HG03039 (cell line): Measurements from ENCODE around the gene SORBS1.

Experiments
- ATAC-seq: cut with Tn5 transposase; IDR thresholded peaks from one replicate; pipeline ENCODE4 v1.9.1; 2021; ENCODE audit warnings: mild to moderate bottlenecking, moderate library complexity; ENCODE audit not compliant: unreplicated experiment

SORBS1 gene

GRCh38 chr10:95566136-95566535 lies 5.0 kb upstream of the SORBS1 start:
- no peak for ATAC-seq

- no peak for ATAC-seq
Measured at GRCh38 chr10:95565336-95565735, 4.2 kb upstream of the SORBS1 start.

- ATAC-seq: no peak
Measured at GRCh38 chr10:95564291-95564690, 3.1 kb upstream of the SORBS1 start.

GRCh38 chr10:95562341-95562965 lies 1.3 kb upstream of the SORBS1 start:
- no peak for ATAC-seq

GRCh38 chr10:95561864-95562177 lies 650 bp upstream of the SORBS1 start:
- ATAC-seq: no peak

- ATAC-seq: no peak
Measured at GRCh38 chr10:95560278-95561176, 644 bp downstream of the SORBS1 start.

GRCh38 chr10:95559896-95560277 lies 1.3 kb downstream of the SORBS1 start:
- no peak for ATAC-seq

GRCh38 chr10:95559471-95559870 lies 1.7 kb downstream of the SORBS1 start:
- no peak for ATAC-seq

- ATAC-seq: no peak
Measured at GRCh38 chr10:95558593-95559320, 2.4 kb downstream of the SORBS1 start.

- ATAC-seq: no peak
Measured at GRCh38 chr10:95556994-95557767, 4.0 kb downstream of the SORBS1 start.

- no peak for ATAC-seq
Measured at GRCh38 chr10:95553674-95554073, 7.5 kb downstream of the SORBS1 start.

- no peak for ATAC-seq
Measured at GRCh38 chr10:95552679-95553342, 8.4 kb downstream of the SORBS1 start.

GRCh38 chr10:95550073-95550672 lies 11.0 kb downstream of the SORBS1 start:
- no peak for ATAC-seq

- no peak for ATAC-seq
Measured at GRCh38 chr10:95547791-95548435, 13.3 kb downstream of the SORBS1 start.

GRCh38 chr10:95547197-95547596 lies 14.0 kb downstream of the SORBS1 start:
- no peak for ATAC-seq

- no peak for ATAC-seq
Measured at GRCh38 chr10:95545981-95546380, 15.2 kb downstream of the SORBS1 start.

GRCh38 chr10:95544783-95545500 lies 16.2 kb downstream of the SORBS1 start:
- ATAC-seq: no peak

- no peak for ATAC-seq
Measured at GRCh38 chr10:95543459-95543858, 17.7 kb downstream of the SORBS1 start.

GRCh38 chr10:95542761-95543160 lies 18.4 kb downstream of the SORBS1 start:
- no peak for ATAC-seq
